ENCODE results near the gene SUPT3H. TPM values are rescaled to one million over a fixed set of nuclear protein-coding genes. Genes with fewer than 3 reads are reported as not detected.

Gene SUPT3H
- total RNA-seq, result 1 to 10 TPM; 3.0 to 8.1 (median 3.5) TPM
- long read RNA-seq, donor 1, partial matches to known transcripts, result 0 of 2 reads
- long read RNA-seq, donor 1, other reads (novel, unspliced or antisense), result 2 of 2 reads
- long read RNA-seq, donor 2, result 0 reads

DNA sequence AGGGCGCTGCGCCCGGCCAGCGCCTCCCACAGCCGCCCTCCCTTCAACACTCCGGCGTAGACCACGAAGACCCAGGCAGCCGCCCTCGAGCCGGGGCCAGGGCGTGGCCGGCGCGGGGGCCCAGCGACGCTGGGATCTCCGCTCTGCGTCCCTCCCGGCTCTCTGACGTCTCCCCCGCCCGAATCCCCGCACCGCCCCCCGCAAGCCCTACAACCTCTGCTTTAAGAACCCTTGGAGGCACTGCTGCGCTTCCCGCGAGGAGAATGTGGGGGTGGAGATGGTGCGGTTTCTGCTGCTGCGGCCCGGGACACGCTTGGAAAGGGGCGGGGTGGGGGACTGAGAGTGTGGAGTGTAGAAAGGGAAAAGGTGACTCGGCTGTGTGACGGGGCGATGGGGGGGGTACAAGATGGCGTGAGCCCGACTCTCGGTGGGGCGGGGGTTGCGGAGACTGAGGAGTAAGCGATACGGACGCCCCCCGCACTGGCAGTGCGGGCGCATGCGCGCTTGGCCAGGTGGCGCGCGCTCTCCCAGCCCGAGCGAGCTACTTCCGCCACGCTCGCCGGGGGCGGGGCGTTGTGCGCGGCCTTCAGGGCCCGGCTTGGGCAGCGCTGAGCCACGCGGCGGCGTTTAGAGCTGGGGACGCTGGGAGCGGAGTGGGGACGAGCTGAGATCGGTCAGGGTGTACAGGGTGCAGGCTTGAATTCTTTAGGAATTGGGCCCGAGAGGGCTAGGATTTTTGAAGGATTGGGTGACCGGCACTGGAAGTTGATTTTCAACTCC is at the start of gene SUPT3H:
SUPT3H (minus strand) TSS at position 381 of the 780 bp plus-strand sequence.
- H3K9me3 ChIP-seq, result no peaks in the 10 kb centered on the region
- TF ChIP-seq, protein P1, sequence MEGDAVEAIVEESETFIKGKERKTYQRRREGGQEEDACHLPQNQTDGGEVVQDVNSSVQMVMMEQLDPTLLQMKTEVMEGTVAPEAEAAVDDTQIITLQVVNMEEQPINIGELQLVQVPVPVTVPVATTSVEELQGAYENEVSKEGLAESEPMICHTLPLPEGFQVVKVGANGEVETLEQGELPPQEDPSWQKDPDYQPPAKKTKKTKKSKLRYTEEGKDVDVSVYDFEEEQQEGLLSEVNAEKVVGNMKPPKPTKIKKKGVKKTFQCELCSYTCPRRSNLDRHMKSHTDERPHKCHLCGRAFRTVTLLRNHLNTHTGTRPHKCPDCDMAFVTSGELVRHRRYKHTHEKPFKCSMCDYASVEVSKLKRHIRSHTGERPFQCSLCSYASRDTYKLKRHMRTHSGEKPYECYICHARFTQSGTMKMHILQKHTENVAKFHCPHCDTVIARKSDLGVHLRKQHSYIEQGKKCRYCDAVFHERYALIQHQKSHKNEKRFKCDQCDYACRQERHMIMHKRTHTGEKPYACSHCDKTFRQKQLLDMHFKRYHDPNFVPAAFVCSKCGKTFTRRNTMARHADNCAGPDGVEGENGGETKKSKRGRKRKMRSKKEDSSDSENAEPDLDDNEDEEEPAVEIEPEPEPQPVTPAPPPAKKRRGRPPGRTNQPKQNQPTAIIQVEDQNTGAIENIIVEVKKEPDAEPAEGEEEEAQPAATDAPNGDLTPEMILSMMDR (IDR thresholded peaks at IDR 0.05), result no peak
- H3K4me3 ChIP-seq, result peak within 1 kb of the TSS; percentile 37
- no peaks in the 10 kb centered on the region for H3K36me3 ChIP-seq (ENCODE audit: low read depth)
- intact Hi-C loops (cut with DNase I, micrococcal nuclease), result no loop called here
- peak; percentile 97 for ATAC-seq
- DNase-seq, result peak; percentile 91 to 95 (median 94)
- peaks cover 9% of the 10 kb centered on the region for H3K4me1 ChIP-seq (ENCODE audit: low read depth)

DNA sequence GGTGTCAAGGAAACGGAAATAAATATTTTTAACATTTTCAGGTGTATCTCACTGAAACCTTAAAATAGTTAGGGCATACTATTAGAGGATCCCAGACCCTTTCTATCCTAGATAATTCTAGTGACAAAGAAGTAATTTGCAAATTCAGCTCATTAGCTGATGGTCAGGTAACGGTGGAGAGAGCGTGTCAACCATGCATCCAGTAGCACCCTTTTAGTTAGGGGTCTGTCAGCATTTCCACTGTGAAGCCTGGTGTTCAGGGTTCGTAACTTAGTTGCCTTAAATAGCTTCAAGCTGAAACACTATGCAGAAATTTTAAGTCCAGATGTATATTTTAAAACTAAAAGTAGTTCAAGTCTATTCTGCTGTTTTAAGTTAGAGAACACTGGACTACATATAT is 48.5 kb upstream of the SUPT3H start:
- ATAC-seq, result no peak
- H3K36me3 ChIP-seq (ENCODE audit: low read depth), result no peaks in the 10 kb centered on the region
- no peak for DNase-seq
- H3K9me3 ChIP-seq, result no peaks in the 10 kb centered on the region
- TF ChIP-seq, protein P1 (IDR thresholded peaks at IDR 0.05), result no peak
- intact Hi-C loops (cut with DNase I, micrococcal nuclease), result no loop called here
- H3K4me3 ChIP-seq, result no peak overlapping the region
- peaks cover 12% of the 10 kb centered on the region for H3K4me1 ChIP-seq (ENCODE audit: low read depth)

DNA sequence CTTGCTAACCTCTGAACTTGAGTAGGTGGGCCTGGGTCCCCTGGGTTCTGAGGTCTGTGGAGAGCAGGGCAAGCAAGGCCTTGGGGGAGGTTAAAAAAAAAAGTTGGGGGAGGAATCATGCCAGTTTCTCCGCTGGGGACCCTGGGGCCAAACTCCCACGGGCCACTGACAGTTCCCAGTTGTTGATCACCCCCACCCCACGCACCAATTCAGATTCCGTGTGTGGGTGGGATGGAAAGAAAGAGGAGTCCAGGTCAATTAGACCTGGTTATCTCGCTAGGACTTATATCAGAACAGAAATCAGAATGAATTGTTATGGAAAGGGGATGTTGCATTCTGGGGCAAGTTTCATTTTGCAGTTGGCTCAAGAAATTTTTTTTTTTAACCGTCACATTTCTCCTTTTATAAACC is 46.7 kb upstream of the SUPT3H start:
- Histone ChIP-seq H3K9me3 (no peaks in the 10 kb centered on the region), H3K4me1 (ENCODE audit: low read depth) (peaks cover 15% of the 10 kb centered on the region), H3K36me3 (ENCODE audit: low read depth) (no peaks in the 10 kb centered on the region), H3K4me3 (no peak overlapping the region)
- ATAC-seq, result no peak
- intact Hi-C loops (cut with DNase I, micrococcal nuclease), result no loop called here
- TF ChIP-seq, protein P1 (IDR thresholded peaks at IDR 0.05), result no peak
- no peak for DNase-seq

DNA sequence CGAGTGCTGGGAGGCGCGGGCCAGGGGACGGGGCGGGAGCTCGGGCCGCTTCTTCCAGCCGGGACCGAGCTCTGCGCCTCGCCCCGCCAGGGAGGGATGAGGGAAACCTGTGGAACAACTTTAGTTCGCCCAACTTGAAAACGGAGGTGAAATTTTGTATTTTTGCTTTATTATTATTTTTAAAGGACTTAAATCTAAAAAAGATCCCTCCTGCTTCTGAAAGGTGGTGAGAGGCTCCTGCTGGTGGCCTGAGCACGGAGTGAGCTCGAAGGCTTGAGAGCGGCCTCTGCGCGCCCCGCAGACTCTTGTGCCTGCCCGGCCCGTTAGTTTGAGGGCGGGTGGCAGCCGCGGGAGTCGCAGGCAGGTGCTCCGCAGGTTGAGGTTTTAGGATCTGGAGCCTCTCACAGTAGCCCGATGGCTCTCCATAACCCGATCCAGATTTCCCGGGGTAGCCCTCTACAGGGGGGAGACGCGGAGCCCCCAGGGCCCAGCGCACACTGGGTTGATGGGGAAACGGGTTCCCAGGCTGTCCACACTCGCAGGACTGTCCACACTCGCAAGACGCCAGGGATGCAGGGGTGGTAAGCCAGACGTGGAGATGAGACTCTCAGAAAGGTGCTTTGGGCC is 46.2 kb upstream of the SUPT3H start:
- TF ChIP-seq, protein P1 (IDR thresholded peaks at IDR 0.05), result no peak
- Histone ChIP-seq H3K4me1 (ENCODE audit: low read depth) (peaks cover 16% of the 10 kb centered on the region), H3K9me3 (no peaks in the 10 kb centered on the region), H3K4me3 (peak overlapping the region; percentile 31), H3K36me3 (ENCODE audit: low read depth) (no peaks in the 10 kb centered on the region)
- peak; percentile 22 for ATAC-seq
- peak in 2 of 3 donors; percentile 45 to 65 for DNase-seq
- intact Hi-C loops (cut with DNase I, micrococcal nuclease), result no loop called here

DNA sequence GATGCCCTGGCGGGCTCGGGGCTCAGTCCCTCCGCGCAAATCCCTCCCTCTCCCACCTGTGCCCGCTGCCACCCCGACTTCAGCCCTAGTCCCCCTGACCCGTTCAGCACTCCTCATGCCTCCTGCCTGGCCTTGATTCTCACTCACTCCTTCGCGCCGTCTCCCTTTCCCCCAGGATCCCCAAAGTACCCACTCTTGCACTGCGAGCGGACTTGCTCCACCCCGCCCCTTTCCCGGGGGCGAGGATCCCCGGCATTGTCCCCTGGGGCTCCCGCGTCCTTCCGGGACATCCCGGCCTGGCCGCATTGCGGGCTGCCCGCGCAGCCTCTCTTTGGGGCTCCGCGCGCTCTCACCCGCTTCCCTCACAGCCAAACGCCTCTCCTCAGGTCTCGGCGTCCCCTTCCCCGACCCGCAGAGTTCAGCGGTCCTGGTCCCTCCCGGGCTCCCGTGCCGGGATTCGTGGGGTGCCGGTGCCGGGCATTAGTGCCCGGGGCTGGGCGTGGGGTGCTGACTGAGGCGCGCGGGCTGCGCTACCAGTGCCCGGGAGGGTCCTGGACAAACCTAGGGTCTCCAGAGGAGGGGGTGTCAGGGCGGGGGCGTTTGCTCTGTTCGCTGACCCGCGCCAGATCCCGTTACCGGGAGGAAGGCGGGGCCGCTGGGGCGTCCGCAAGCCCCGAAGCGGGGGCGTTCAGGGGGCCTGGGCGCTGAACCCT is 45.5 kb upstream of the SUPT3H start:
- DNase-seq (peak in 2 of 3 donors; percentile 49 to 63), ATAC-seq (peak; percentile 21)
- Histone ChIP-seq H3K4me1 (ENCODE audit: low read depth) (peaks cover 16% of the 10 kb centered on the region), H3K4me3 (peak overlapping the region; percentile 31), H3K36me3 (ENCODE audit: low read depth) (no peaks in the 10 kb centered on the region), H3K9me3 (no peaks in the 10 kb centered on the region)
- TF ChIP-seq, protein P1 (IDR thresholded peaks at IDR 0.05), result no peak
- intact Hi-C loops (cut with DNase I, micrococcal nuclease), result no loop called here

Data from mucosa of descending colon (tissue), 3 donors.